ENCODE measurements around the gene PLEKHJ1. TPM values are rescaled to one million over a fixed set of nuclear protein-coding genes. Genes with fewer than 3 reads are reported as not detected.

The PLEKHJ1 gene
- total RNA-seq, 4 donors from 2014 or later, result 50.1 to 72.4 (median 61.6) TPM

- H3K27me3 ChIP-seq, result no peaks in the 10 kb centered on the region
- H3K4me3 ChIP-seq, result peak overlapping the region; percentile 67 to 100 (median 82)
- no peaks in the 10 kb centered on the region for H3K9me3 ChIP-seq
- peak overlapping the region; percentile 72 to 100 (median 94) for H3K27ac ChIP-seq
- TF ChIP-seq POLR2A (IDR thresholded peaks at IDR 0.05) (no peak), CTCF (IDR thresholded peaks at IDR 0.05 in 4 of 5, conservative IDR thresholded peaks at IDR 0.05 in 1 of 5) (no peak)
- ATAC-seq, result no peak
- in situ Hi-C loops (cut with MboI; ENCODE audit: low sequenced_read_pairs in 4 of 4) (no loop called here), intact Hi-C loops (cut with DNase I; ENCODE audit: low total_unique reads) (loop anchor here (1.0 to 2.0 kb wide), 3 partner anchors 13 to 172 kb away; partner anchors contain the start of genes AP3D1, IZUMO4, JSRP1 and MOB3A)
- peaks cover 35 to 37% of the 10 kb centered on the region in 2 donors for H3K4me1 ChIP-seq
- peaks cover 0 to 19% of the 10 kb centered on the region in 2 donors for H3K36me3 ChIP-seq
- DNase-seq, result no peak
Observed at GRCh38 chr19:2268861-2269243, 32.7 kb upstream of the PLEKHJ1 start.

- intact Hi-C loops (cut with DNase I; ENCODE audit: low total_unique reads) (loop anchor here (2.0 kb wide), 1 partner anchor 172 kb away; the partner anchor contains the start of genes IZUMO4 and MOB3A), in situ Hi-C loops (cut with MboI; ENCODE audit: low sequenced_read_pairs in 4 of 4) (no loop called here)
- H3K36me3 ChIP-seq, result peaks cover 0 to 18% of the 10 kb centered on the region in 2 donors
- peaks cover 33 to 34% of the 10 kb centered on the region in 2 donors for H3K4me1 ChIP-seq
- H3K27me3 ChIP-seq, result no peaks in the 10 kb centered on the region
- TF ChIP-seq CTCF (IDR thresholded peaks at IDR 0.05 in 4 of 5, conservative IDR thresholded peaks at IDR 0.05 in 1 of 5), result no peak
- no peak for TF ChIP-seq POLR2A (IDR thresholded peaks at IDR 0.05)
- H3K4me3 ChIP-seq, result peak overlapping the region; percentile 67 to 100 (median 82)
- H3K9me3 ChIP-seq, result no peaks in the 10 kb centered on the region
- ATAC-seq, result no peak
- H3K27ac ChIP-seq, result peak overlapping the region; percentile 72 to 100 (median 94)
- no peak for DNase-seq
Observed at GRCh38 chr19:2268480-2268830, 32.3 kb upstream of the PLEKHJ1 start.

- H3K27ac ChIP-seq, result peak overlapping the region; percentile 4 to 34 (median 26)
- H3K4me3 ChIP-seq, result no peak overlapping the region
- no peaks in the 10 kb centered on the region for H3K27me3 ChIP-seq
- ATAC-seq, result no peak
- TF ChIP-seq CTCF (IDR thresholded peaks at IDR 0.05 in 4 of 5, conservative IDR thresholded peaks at IDR 0.05 in 1 of 5) (no peak), POLR2A (IDR thresholded peaks at IDR 0.05) (peak in 1 of 2 donors; percentile 27)
- DNase-seq, result peak; percentile 61 to 62
- in situ Hi-C loops (cut with MboI; ENCODE audit: low sequenced_read_pairs in 4 of 4) (no loop called here), intact Hi-C loops (cut with DNase I; ENCODE audit: low total_unique reads) (no loop called here)
- no peaks in the 10 kb centered on the region for H3K36me3 ChIP-seq
- no peaks in the 10 kb centered on the region for H3K9me3 ChIP-seq
- peaks cover 12 to 13% of the 10 kb centered on the region in 2 donors for H3K4me1 ChIP-seq
Observed at GRCh38 chr19:2266183-2266993, 30.3 kb upstream of the PLEKHJ1 start.

GRCh38 chr19:2261438-2262172 is 25.5 kb upstream of the PLEKHJ1 start:
- no peak overlapping the region for H3K4me3 ChIP-seq
- H3K9me3 ChIP-seq, result no peaks in the 10 kb centered on the region
- no peaks in the 10 kb centered on the region for H3K27me3 ChIP-seq
- no peak for ATAC-seq
- intact Hi-C loops (cut with DNase I; ENCODE audit: low total_unique reads) (no loop called here), in situ Hi-C loops (cut with MboI; ENCODE audit: low sequenced_read_pairs in 4 of 4) (no loop called here)
- DNase-seq, result no peak
- TF ChIP-seq POLR2A (IDR thresholded peaks at IDR 0.05) (no peak), CTCF (IDR thresholded peaks at IDR 0.05 in 4 of 5, conservative IDR thresholded peaks at IDR 0.05 in 1 of 5) (peak; percentile 33 to 67 (median 52))
- H3K36me3 ChIP-seq, result no peaks in the 10 kb centered on the region
- H3K27ac ChIP-seq, result no peak overlapping the region
- H3K4me1 ChIP-seq, result peaks cover 3 to 5% of the 10 kb centered on the region in 2 donors
